AG04449 (cell line): Measurements from ENCODE around the gene LRRC8C.

Source experiments
- CTCF ChIA-PET: fragments of 350-600 bp; formaldehyde crosslinking; extraction: SDS; loops from one replicate; lab custom pipeline; 2021; ENCODE audit warnings: antibody characterized with exemption; lab: Yijun Ruan, JAX
- POLR2A ChIA-PET: fragments of 400-600, 350-600 bp; formaldehyde crosslinking; extraction: SDS; loops from one replicate; lab custom pipeline; 2020; ENCODE audit warnings: antibody characterized with exemption, inconsistent platforms; lab: Yijun Ruan, JAX
- DNase-seq: peaks from one replicate; pipeline ENCODE4 v3.0.0-alpha.2; 2010; ENCODE audit warnings: low read depth, low spot score
- H3K4me3 ChIP-seq: 2 replicates; pipeline ENCODE4 v1.5.1; 2011; ENCODE audit warnings: low read depth, mild to moderate bottlenecking, control low read depth, low read length
- CTCF ChIP-seq: IDR thresholded peaks from one replicate; pipeline ENCODE4 v1.5.1; 2011; ENCODE audit warnings: mild to moderate bottlenecking, moderate library complexity, low read length, control low read depth, inconsistent platforms; ENCODE audit not compliant: insufficient read depth; ENCODE audit errors: missing control alignments

The LRRC8C gene

GRCh38 chr1:89616844-89617627, 15.9 kb upstream of the LRRC8C start:
- CTCF ChIA-PET = interaction anchor here (0.9 to 2.2 kb wide), 10 partner anchors 8 to 153 kb away, joined by 3 to 10 read pairs (median 4); no protein-coding TSS in a partner anchor
- DNase-seq = no peak
- TF ChIP-seq CTCF = no peak
- no peak overlapping the region for H3K4me3 ChIP-seq
- POLR2A ChIA-PET = no interaction called here

- no peak overlapping the region for H3K4me3 ChIP-seq
- TF ChIP-seq CTCF = no peak
- DNase-seq = no peak
- POLR2A ChIA-PET = no interaction called here
- CTCF ChIA-PET = interaction anchor here (2.2 to 3.0 kb wide), 3 partner anchors 11 to 142 kb away, joined by 11 to 13 read pairs (median 13); no protein-coding TSS in a partner anchor
Observed at GRCh38 chr1:89620664-89621063, 12.3 kb upstream of the LRRC8C start.

GRCh38 chr1:89622895-89623294, 10.0 kb upstream of the LRRC8C start:
- CTCF ChIA-PET = interaction anchor here (0.6 to 16.8 kb wide), 12 partner anchors 8 to 364 kb away, joined by 3 to 259 read pairs (median 4); partner anchors contain the start of gene LRRC8C
- no peak for TF ChIP-seq CTCF
- no peak overlapping the region for H3K4me3 ChIP-seq
- DNase-seq = no peak
- POLR2A ChIA-PET = no interaction called here

GRCh38 chr1:89624314-89624713, 8.6 kb upstream of the LRRC8C start:
- CTCF ChIA-PET = interaction anchor here (1.0 to 16.8 kb wide), 6 partner anchors 9 to 751 kb away, joined by 3 to 259 read pairs (median 18); partner anchors contain the start of gene LRRC8C
- H3K4me3 ChIP-seq = no peak overlapping the region
- TF ChIP-seq CTCF = no peak
- no peak for DNase-seq
- POLR2A ChIA-PET = no interaction called here

GRCh38 chr1:89624715-89625323, 8.1 kb upstream of the LRRC8C start:
- CTCF ChIA-PET = interaction anchor here (0.7 to 16.8 kb wide), 7 partner anchors 8 to 750 kb away, joined by 3 to 259 read pairs (median 14); partner anchors contain the start of gene LRRC8C

More at GRCh38 chr1:89624715-89625323, 8.1 kb upstream of the LRRC8C start:
- no peak for TF ChIP-seq CTCF
- H3K4me3 ChIP-seq = no peak overlapping the region
- POLR2A ChIA-PET = no interaction called here
- no peak for DNase-seq
